SK-N-SH treated with all-trans-retinoic acid at 6 μM for 48 hours (cell line): ENCODE data around the gene GRK1.

ENCODE experiments used
- ATAC-seq: fragments of 200-7000 bp; cut with Tn5 transposase; 3 replicates; pipeline ENCODE4 v1.9.1; 2020; ENCODE audit warnings: mild to moderate bottlenecking, moderate library complexity
- ARNTL ChIP-seq: fragments of 450-650 bp; formaldehyde crosslinking; IDR thresholded peaks from 2 replicates; pipeline ENCODE4 v1.5.0; 2020; ENCODE audit warnings: low read depth, mild to moderate bottlenecking, moderate library complexity, borderline replicate concordance
- BACH2 ChIP-seq: fragments of 250-450 bp; sonication (Bioruptor Pico); IDR thresholded peaks from 2 replicates; pipeline ENCODE4 v1.9.0; 2021; ENCODE audit warnings: mild to moderate bottlenecking, borderline replicate concordance
- CSDC2 ChIP-seq: fragments of 250-450 bp; sonication (Bioruptor Pico); IDR thresholded peaks from 2 replicates; pipeline ENCODE4 v1.5.0; 2020; ENCODE audit warnings: mild to moderate bottlenecking, moderate library complexity
- ESRRG ChIP-seq: fragments of 250-450 bp; sonication (Bioruptor Pico); IDR thresholded peaks from 2 replicates; pipeline ENCODE4 v1.6.1; 2021; ENCODE audit warnings: mild to moderate bottlenecking
- GLIS3 ChIP-seq: fragments of 250-450 bp; sonication (Bioruptor Pico); IDR thresholded peaks from 2 replicates; pipeline ENCODE4 v1.5.0; 2020; ENCODE audit warnings: mild to moderate bottlenecking, moderate library complexity
- ISL1 ChIP-seq: fragments of 250-450 bp; sonication (Bioruptor Pico); IDR thresholded peaks from 2 replicates; pipeline ENCODE4 v2.1.2; 2022; ENCODE audit warnings: mild to moderate bottlenecking, moderate library complexity
- OSR1 ChIP-seq: fragments of 250-450 bp; sonication (Bioruptor Pico); IDR thresholded peaks from 2 replicates; pipeline ENCODE4 v1.8.0; 2022; ENCODE audit warnings: moderate library complexity, mild to moderate bottlenecking, inconsistent platforms
- RARB ChIP-seq: fragments of 250-450 bp; sonication (Bioruptor Pico); IDR thresholded peaks from 2 replicates; pipeline ENCODE4 v1.8.0; 2021; ENCODE audit warnings: mild to moderate bottlenecking, moderate library complexity
- SNAI2 ChIP-seq: fragments of 250-450 bp; sonication (Bioruptor Pico); IDR thresholded peaks from 2 replicates; pipeline ENCODE4 v1.5.0; 2020; ENCODE audit warnings: mild to moderate bottlenecking, moderate library complexity
- TCF4 ChIP-seq: fragments of 250-450 bp; sonication (Bioruptor Pico); IDR thresholded peaks from 2 replicates; pipeline ENCODE4 v1.8.0; 2021; ENCODE audit warnings: mild to moderate bottlenecking, moderate library complexity, borderline replicate concordance
- TOX ChIP-seq: fragments of 250-450 bp; sonication (Bioruptor Pico); IDR thresholded peaks from 2 replicates; pipeline ENCODE4 v1.8.0; 2021; ENCODE audit warnings: mild to moderate bottlenecking, moderate library complexity, borderline replicate concordance
- ZC3H10 ChIP-seq: fragments of 250-450 bp; sonication (Bioruptor Pico); IDR thresholded peaks from 2 replicates; pipeline ENCODE4 v1.5.1; 2021; ENCODE audit warnings: mild to moderate bottlenecking, moderate library complexity
- ZFP3 ChIP-seq: fragments of 250-450 bp; sonication (Bioruptor Pico); IDR thresholded peaks from 2 replicates; pipeline ENCODE4 v1.5.0; 2020; ENCODE audit warnings: mild to moderate bottlenecking, moderate library complexity
- ZFP30 ChIP-seq: fragments of 450-650 bp; formaldehyde crosslinking; IDR thresholded peaks from 2 replicates; pipeline ENCODE4 v1.5.0; 2022; ENCODE audit warnings: mild to moderate bottlenecking, moderate library complexity
- ZNF565 ChIP-seq: fragments of 450-650 bp; formaldehyde crosslinking; conservative IDR thresholded peaks from 2 replicates; pipeline ENCODE4 v1.5.0; 2020; ENCODE audit warnings: low read depth, mild to moderate bottlenecking, moderate library complexity
- ZNF70 ChIP-seq: fragments of 450-650 bp; formaldehyde crosslinking; IDR thresholded peaks from 2 replicates; pipeline ENCODE4 v1.5.0; 2020; ENCODE audit warnings: mild to moderate bottlenecking, moderate library complexity
- ZNF8 ChIP-seq: fragments of 450-650 bp; formaldehyde crosslinking; IDR thresholded peaks from 2 replicates; pipeline ENCODE4 v1.5.0; 2020; ENCODE audit warnings: mild to moderate bottlenecking, moderate library complexity
- TF ChIP-seq, protein P1 (sequence below): fragments of 250-450 bp; sonication (Bioruptor Pico); IDR thresholded peaks from 2 replicates; pipeline ENCODE4 v1.5.1; 2021; ENCODE audit warnings: mild to moderate bottlenecking, moderate library complexity
- TF ChIP-seq, protein P2 (sequence below): fragments of 250-450 bp; sonication (Bioruptor Pico); IDR thresholded peaks from 2 replicates; pipeline ENCODE4 v1.8.0; 2020; ENCODE audit warnings: mild to moderate bottlenecking, moderate library complexity, borderline replicate concordance
- TF ChIP-seq, protein P3 (sequence below): fragments of 250-450 bp; sonication (Bioruptor Pico); IDR thresholded peaks from 2 replicates; pipeline ENCODE4 v1.5.1; 2020; ENCODE audit warnings: low read depth, mild to moderate bottlenecking, moderate library complexity
- TF ChIP-seq, protein P4 (sequence below): fragments of 250-450 bp; sonication (Bioruptor Pico); IDR thresholded peaks from 2 replicates; pipeline ENCODE4 v1.5.0; 2020; ENCODE audit warnings: mild to moderate bottlenecking, moderate library complexity

GRK1 gene

DNA sequence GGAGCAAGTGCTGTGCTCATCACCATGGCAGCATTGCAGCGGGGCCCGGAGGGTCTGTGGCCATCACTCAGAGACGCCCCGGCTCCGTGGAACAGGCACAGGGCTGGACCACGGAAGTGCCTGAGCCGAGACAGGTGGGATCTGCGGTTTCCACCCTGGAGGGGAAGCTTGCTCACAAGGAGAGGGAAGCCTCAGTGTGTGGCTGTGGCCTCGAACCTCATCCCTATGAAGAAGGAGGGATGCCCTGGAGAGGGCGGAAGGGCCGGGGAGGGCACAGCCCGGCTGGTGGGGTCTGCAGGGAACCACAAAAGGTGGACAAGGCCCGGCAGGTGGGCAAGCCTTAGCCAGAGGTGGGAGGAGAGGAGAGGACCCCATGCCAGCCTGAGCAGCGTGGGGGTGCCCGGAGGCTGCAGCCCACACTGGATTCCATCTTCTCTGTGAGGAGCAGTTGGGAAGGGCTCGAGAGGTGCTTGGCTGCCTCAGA is 61.6 kb downstream of the GRK1 start:
- TF ChIP-seq ESRRG (CRISPR knock-in tag), result no peak
- no peak for TF ChIP-seq CSDC2 (CRISPR knock-in tag)
- no peak for ATAC-seq

DNA sequence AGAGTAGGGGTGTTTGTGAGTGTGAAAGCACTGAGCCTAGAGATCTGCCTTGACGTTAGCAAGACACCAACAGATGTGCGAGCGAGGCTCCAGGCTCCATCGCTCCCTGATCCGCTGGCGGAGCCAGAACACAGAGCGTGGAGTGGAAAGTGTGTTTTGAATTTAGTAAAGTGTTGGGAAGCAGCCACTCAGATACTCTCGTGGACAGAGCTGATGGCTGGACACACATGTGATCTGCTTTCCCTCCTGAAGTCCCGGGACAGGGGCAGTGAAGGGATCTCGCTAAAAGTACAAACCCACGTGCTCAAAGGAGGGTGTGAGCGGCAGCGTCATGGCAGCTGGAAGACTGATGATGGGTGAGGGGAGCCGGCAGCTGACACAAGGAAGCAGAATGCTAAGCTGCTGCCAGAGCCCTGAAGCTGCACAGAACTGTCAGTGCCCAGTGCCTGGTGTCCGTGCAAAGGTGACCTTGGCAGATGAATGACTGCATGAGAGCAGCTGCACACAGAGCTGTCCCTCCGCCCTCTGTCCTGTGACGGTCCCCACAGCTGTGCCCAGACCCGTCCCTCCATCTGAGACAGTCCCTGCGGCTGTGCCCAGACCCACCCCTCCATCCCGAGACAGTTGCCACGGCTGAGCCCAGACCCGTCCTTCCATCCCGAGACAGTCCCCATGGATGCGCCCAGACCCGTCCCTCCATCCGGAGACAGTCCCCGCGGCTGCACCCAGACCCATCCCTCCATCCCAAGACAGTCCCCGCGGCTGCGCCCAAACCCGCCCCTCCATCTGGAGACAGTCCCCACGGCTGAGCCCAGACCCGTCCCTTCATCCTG is 62.4 kb downstream of the GRK1 start:
- TF ChIP-seq CSDC2 (CRISPR knock-in tag) (no peak), OSR1 (no peak), ESRRG (CRISPR knock-in tag) (no peak), ZNF565 (CRISPR knock-in tag) (no peak), ZFP30 (no peak), ZNF8 (CRISPR knock-in tag) (no peak), TOX (CRISPR knock-in tag) (no peak), ZNF70 (no peak), RARB (CRISPR knock-in tag) (no peak), ARNTL (CRISPR knock-in tag) (no peak), GLIS3 (CRISPR knock-in tag) (no peak), ISL1 (CRISPR knock-in tag) (no peak)
- TF ChIP-seq, protein P1, sequence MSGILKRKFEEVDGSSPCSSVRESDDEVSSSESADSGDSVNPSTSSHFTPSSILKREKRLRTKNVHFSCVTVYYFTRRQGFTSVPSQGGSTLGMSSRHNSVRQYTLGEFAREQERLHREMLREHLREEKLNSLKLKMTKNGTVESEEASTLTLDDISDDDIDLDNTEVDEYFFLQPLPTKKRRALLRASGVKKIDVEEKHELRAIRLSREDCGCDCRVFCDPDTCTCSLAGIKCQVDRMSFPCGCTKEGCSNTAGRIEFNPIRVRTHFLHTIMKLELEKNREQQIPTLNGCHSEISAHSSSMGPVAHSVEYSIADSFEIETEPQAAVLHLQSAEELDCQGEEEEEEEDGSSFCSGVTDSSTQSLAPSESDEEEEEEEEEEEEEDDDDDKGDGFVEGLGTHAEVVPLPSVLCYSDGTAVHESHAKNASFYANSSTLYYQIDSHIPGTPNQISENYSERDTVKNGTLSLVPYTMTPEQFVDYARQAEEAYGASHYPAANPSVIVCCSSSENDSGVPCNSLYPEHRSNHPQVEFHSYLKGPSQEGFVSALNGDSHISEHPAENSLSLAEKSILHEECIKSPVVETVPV (CRISPR knock-in tag), result no peak
- ATAC-seq, result no peak; the same call in 2 of the 3 replicates

DNA sequence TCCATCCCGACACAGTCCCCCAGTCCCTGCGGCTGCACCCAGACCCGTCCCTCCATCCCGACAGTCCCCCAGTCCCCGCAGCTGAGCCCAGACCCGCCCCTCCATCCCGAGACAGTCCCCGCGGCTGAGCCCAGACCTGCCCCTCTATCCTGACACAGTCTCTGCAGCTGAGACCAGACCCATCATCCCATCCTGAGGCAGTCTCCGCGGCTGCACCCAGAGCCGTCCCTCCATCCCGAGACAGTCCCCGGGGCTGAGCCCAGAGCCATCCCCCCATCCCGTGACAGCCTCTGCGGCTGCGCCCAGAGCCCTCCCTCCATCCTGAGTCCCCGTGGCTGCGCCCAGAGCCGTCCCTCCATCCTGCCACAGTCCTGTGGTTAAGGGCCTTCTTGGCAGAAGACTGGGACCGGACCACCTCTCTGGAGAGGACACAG is 63.3 kb downstream of the GRK1 start:
- no peak for TF ChIP-seq ARNTL (CRISPR knock-in tag)
- TF ChIP-seq ZNF565 (CRISPR knock-in tag), result no peak
- TF ChIP-seq ZNF8 (CRISPR knock-in tag), result no peak
- TF ChIP-seq GLIS3 (CRISPR knock-in tag), result no peak
- TF ChIP-seq RARB (CRISPR knock-in tag), result no peak
- TF ChIP-seq SNAI2 (CRISPR knock-in tag), result no peak
- TF ChIP-seq TOX (CRISPR knock-in tag), result no peak
- TF ChIP-seq CSDC2 (CRISPR knock-in tag), result no peak
- TF ChIP-seq, protein P2, sequence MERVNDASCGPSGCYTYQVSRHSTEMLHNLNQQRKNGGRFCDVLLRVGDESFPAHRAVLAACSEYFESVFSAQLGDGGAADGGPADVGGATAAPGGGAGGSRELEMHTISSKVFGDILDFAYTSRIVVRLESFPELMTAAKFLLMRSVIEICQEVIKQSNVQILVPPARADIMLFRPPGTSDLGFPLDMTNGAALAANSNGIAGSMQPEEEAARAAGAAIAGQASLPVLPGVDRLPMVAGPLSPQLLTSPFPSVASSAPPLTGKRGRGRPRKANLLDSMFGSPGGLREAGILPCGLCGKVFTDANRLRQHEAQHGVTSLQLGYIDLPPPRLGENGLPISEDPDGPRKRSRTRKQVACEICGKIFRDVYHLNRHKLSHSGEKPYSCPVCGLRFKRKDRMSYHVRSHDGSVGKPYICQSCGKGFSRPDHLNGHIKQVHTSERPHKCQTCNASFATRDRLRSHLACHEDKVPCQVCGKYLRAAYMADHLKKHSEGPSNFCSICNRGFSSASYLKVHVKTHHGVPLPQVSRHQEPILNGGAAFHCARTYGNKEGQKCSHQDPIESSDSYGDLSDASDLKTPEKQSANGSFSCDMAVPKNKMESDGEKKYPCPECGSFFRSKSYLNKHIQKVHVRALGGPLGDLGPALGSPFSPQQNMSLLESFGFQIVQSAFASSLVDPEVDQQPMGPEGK (CRISPR knock-in tag), result no peak
- TF ChIP-seq ZFP30, result no peak
- TF ChIP-seq OSR1, result no peak
- no peak for TF ChIP-seq BACH2
- TF ChIP-seq ZFP3 (CRISPR knock-in tag), result no peak
- no peak for ATAC-seq

DNA sequence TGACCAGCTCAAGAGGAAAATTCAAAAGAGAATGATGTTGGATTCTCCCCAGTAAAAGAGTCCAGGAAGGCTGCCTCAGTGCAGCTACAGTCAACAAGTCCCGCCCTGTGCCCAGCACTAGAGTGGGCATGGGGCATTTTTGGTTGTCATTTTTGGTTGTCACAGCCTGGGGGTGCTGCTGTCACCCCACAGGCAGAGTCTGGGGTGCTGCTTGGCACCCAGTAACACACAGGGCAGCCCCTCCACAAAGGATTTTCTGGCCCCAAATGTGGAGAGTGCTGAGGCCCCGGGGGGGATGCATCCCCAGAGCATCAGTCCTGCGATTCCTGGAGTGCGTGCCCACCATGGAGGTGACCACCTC is 63.8 kb downstream of the GRK1 start:
- TF ChIP-seq ESRRG (CRISPR knock-in tag) (no peak), ZNF70 (no peak), ZFP3 (CRISPR knock-in tag) (no peak)
- TF ChIP-seq, all 23 proteins: peak for 0
- no peak; the same call in 2 of the 3 replicates for ATAC-seq

DNA sequence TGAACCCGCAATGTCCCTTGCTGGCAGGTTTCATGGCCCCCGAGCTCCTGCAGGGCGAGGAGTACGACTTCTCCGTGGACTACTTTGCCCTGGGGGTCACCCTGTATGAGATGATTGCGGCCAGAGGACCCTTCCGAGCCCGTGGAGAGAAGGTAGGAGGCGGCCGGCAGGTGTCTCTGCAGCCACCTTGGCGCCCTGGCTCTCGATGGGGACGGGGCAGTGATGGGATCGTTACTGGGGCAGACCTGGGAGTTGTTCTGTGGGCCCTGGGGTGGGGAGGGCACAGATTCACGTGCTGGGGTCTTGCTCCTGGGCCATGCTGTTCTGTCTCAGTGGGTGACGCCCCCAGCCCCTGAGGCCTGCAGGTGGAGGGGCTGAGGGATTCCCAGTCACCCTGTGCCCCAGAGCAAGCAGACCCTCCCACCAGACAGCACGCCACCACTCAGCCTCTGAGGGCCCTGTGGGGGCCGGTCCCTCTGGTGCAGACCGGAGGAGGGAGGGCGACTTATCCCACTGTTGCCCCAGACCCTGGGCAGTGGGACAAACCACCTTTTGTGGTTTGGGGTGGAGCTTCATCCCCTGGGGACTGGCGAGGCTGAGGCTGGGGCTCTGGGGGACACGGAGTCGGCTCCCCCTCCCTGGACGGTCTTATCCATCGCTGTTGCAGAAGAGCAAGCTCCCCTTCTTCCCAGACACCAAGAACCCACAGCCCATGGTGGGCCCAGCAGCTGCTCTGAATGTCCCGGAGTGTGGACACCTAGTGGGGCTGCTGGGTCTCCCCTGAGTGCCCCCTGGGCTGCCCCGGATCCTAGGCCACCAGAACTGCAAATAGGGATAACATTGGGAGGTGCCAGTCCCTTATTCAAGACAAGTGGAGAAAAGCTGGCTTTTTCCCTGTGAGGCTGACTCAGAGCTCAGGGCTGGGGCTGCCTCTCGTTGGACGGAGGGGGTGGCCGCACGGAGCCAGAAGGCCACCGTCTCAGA is 64.5 kb downstream of the GRK1 start:
- no peak for ATAC-seq
- TF ChIP-seq GLIS3 (CRISPR knock-in tag), result no peak

DNA sequence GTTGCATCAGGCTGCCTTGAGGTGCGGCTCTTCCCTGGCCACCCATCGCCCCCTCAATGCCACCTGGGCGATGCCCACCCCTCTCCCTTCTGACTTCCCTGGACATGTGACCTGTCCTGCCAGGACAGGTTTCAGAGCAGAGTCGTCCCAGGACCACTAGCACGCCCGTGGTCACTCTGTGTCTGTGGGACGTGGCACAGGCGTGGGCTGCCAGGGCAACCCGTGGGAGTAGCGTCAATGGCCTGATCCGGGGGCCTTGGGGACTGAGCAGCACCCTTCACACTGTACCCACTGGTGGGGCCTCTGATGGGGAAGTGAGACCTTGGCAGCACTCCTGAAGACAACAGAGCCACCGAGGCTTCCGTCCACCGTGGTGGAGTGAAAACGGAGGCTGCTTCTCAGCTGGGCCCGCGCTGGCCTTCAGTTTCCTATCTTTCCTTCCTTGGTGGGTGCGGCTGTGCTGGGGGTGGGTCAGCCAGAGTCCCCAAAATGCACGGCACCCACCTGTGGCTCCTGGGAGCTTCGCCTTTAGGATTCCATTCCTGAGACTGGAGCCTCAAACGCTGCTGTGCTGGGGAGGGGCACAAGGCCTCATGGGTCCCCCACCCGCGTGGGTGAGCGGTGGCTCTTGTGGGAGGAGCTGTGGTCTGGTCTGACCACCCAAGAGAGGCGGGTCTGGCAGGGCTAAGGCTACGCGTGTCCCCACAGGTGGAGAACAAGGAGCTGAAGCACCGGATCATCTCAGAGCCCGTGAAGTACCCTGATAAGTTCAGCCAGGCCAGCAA is 65.3 kb downstream of the GRK1 start:
- ATAC-seq, result no peak
- TF ChIP-seq, protein P3, sequence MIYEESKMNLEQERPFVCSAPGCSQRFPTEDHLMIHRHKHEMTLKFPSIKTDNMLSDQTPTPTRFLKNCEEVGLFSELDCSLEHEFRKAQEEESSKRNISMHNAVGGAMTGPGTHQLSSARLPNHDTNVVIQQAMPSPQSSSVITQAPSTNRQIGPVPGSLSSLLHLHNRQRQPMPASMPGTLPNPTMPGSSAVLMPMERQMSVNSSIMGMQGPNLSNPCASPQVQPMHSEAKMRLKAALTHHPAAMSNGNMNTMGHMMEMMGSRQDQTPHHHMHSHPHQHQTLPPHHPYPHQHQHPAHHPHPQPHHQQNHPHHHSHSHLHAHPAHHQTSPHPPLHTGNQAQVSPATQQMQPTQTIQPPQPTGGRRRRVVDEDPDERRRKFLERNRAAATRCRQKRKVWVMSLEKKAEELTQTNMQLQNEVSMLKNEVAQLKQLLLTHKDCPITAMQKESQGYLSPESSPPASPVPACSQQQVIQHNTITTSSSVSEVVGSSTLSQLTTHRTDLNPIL (CRISPR knock-in tag), result no peak
- TF ChIP-seq ZFP30 (no peak), ISL1 (CRISPR knock-in tag) (no peak), ZNF565 (CRISPR knock-in tag) (no peak), TCF4 (CRISPR knock-in tag) (no peak), SNAI2 (CRISPR knock-in tag) (no peak), ZC3H10 (CRISPR knock-in tag) (no peak)
- TF ChIP-seq, protein P4, sequence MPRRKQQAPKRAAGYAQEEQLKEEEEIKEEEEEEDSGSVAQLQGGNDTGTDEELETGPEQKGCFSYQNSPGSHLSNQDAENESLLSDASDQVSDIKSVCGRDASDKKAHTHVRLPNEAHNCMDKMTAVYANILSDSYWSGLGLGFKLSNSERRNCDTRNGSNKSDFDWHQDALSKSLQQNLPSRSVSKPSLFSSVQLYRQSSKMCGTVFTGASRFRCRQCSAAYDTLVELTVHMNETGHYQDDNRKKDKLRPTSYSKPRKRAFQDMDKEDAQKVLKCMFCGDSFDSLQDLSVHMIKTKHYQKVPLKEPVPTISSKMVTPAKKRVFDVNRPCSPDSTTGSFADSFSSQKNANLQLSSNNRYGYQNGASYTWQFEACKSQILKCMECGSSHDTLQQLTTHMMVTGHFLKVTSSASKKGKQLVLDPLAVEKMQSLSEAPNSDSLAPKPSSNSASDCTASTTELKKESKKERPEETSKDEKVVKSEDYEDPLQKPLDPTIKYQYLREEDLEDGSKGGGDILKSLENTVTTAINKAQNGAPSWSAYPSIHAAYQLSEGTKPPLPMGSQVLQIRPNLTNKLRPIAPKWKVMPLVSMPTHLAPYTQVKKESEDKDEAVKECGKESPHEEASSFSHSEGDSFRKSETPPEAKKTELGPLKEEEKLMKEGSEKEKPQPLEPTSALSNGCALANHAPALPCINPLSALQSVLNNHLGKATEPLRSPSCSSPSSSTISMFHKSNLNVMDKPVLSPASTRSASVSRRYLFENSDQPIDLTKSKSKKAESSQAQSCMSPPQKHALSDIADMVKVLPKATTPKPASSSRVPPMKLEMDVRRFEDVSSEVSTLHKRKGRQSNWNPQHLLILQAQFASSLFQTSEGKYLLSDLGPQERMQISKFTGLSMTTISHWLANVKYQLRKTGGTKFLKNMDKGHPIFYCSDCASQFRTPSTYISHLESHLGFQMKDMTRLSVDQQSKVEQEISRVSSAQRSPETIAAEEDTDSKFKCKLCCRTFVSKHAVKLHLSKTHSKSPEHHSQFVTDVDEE (CRISPR knock-in tag), result no peak
